Sigmoid colon (tissue), 7 donors: ENCODE results near the gene TPST2. TPM values are rescaled to one million over a fixed set of nuclear protein-coding genes. Genes with fewer than 3 reads are reported as not detected.

Source experiments
- DNase-seq: peaks from one replicate; pipeline ENCODE4 v3.0.0-alpha.2; 2019
- H3K27ac ChIP-seq, 4 donors: fragments of 200-600 bp; sonication (generic); one replicate each; pipeline ENCODE4 v1.5.1; 2016 to 2019; ENCODE audit warnings: mild to moderate bottlenecking in 1 of 4
- H3K27me3 ChIP-seq, 3 donors: fragments of 200-600 bp; sonication (generic); one replicate each; pipeline ENCODE4 v1.5.1; 2019; ENCODE audit warnings: mild to moderate bottlenecking in 1 of 3
- H3K36me3 ChIP-seq, 4 donors: fragments of 200-600 bp; sonication (generic); one replicate each; pipeline ENCODE4 v1.5.1; 2016 to 2019
- H3K4me1 ChIP-seq, 4 donors: fragments of 200-600 bp; sonication (generic); one replicate each; pipeline ENCODE4 v1.5.1; 2017 to 2019
- H3K4me3 ChIP-seq, 4 donors: fragments of 200-600 bp; sonication (generic); one replicate each; pipeline ENCODE4 v1.5.1; 2017 to 2019; ENCODE audit warnings: mild to moderate bottlenecking in 2 of 4, moderate library complexity in 1 of 4
- H3K9me3 ChIP-seq, 4 donors: fragments of 200-600 bp in 3 of 4; sonication (generic) in 3 of 4; one replicate each; pipeline versions ENCODE4 v1.5.1 to v1.6.1; 2013 to 2019
- EP300 ChIP-seq, 4 donors: sonication (generic); formaldehyde crosslinking; IDR thresholded peaks; one replicate each; pipeline ENCODE4 v1.6.1; 2017; ENCODE audit warnings: antibody characterized with exemption in 4 of 4
- POLR2A ChIP-seq, 2 donors: fragments of 450-650 bp; IDR thresholded peaks; one replicate each; pipeline ENCODE4 v1.6.1; 2016; ENCODE audit warnings: antibody characterized with exemption in 2 of 2, mild to moderate bottlenecking in 2 of 2, moderate library complexity in 2 of 2
- POLR2AphosphoS5 ChIP-seq, 4 donors: sonication (generic); formaldehyde crosslinking; IDR thresholded peaks; one replicate each; pipeline ENCODE4 v1.6.1; 2017; ENCODE audit warnings: antibody characterized with exemption in 4 of 4
- WGBS, 2 donors: extraction: QIAGEN DNeasy Blood & Tissue Kit; methylation state at CpG; one replicate each; pipeline ENCODE4 v1.1.7; 2013; 5-methylcytosine and 5-hydroxymethylcytosine counted together
- intact Hi-C: fragments of 100-400 bp; cut with DNase I; formaldehyde crosslinking; loops from one replicate; pipeline ENCODE4 v1.15.1; 2023
- polyA plus RNA-seq, 3 donors: library from polyadenylated mRNA; stranded (reverse); fragments of 200-250 nt; gene quantifications; one replicate each; pipeline ENCODE4 v1.2.3, GENCODE V29; 2013
- total RNA-seq, 4 donors: library from RNA; depleted of rRNA; stranded (reverse); fragments of >200 nt; gene quantifications; one replicate each; pipeline ENCODE4 v1.1.0, GENCODE V29; 2016
- TF ChIP-seq, protein P1 (sequence below), 4 experiments: fragments of 450-650 bp in 3 of 4; fragments of 200-600 bp in 1 of 4; IDR thresholded peaks; one replicate each; pipeline ENCODE4 v1.5.1; 2016 to 2019; ENCODE audit warnings: antibody characterized with exemption in 4 of 4, mild to moderate bottlenecking in 3 of 4, moderate library complexity in 2 of 4
- donor health status: healthy with polysubstance abuse.
- donor health status: Bipolar disorder and iron deficiency.
- donor health status: healthy.

The TPST2 gene
- total and polyA plus RNA-seq, 7 donors, result 5.1 to 24.3 (median 15.9) TPM

DNA sequence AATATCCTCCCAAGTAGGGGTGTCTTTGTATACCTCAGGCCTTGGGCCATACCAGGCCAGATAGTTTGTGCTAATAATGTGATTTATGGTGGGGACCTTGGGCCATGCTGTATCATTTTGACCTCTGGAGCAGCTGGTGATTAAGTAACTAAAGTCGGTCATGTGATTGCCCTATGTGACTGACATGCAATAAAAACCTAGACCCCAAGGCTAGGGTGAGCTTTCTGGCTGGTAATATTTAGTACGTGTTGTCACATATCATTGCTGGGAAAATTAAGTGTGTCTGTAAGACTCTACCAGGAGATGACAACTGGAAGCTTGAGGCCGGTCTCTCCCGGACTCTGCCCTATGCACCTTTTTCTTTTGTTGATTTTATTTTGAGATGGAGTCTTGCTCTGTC lies 65.1 kb downstream of the TPST2 start:
- Histone ChIP-seq H3K4me1 (no peaks in the 10 kb centered on the region), H3K4me3 (no peak overlapping the region), H3K27me3 (no peaks in the 10 kb centered on the region), H3K36me3 (no peaks in the 10 kb centered on the region), H3K9me3 (no peaks in the 10 kb centered on the region), H3K27ac (no peak overlapping the region)
- WGBS, 2 donors, result 86 to 90% methylated on average over 4 of the region's 4 CpGs
- DNase-seq, result no peak
- TF ChIP-seq POLR2AphosphoS5 (IDR thresholded peaks at IDR 0.05) (no peak), EP300 (IDR thresholded peaks at IDR 0.05) (no peak), POLR2A (IDR thresholded peaks at IDR 0.05) (no peak)
- TF ChIP-seq, protein P1, sequence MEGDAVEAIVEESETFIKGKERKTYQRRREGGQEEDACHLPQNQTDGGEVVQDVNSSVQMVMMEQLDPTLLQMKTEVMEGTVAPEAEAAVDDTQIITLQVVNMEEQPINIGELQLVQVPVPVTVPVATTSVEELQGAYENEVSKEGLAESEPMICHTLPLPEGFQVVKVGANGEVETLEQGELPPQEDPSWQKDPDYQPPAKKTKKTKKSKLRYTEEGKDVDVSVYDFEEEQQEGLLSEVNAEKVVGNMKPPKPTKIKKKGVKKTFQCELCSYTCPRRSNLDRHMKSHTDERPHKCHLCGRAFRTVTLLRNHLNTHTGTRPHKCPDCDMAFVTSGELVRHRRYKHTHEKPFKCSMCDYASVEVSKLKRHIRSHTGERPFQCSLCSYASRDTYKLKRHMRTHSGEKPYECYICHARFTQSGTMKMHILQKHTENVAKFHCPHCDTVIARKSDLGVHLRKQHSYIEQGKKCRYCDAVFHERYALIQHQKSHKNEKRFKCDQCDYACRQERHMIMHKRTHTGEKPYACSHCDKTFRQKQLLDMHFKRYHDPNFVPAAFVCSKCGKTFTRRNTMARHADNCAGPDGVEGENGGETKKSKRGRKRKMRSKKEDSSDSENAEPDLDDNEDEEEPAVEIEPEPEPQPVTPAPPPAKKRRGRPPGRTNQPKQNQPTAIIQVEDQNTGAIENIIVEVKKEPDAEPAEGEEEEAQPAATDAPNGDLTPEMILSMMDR (IDR thresholded peaks at IDR 0.05), result no peak
- intact Hi-C loops, result no loop called here

DNA sequence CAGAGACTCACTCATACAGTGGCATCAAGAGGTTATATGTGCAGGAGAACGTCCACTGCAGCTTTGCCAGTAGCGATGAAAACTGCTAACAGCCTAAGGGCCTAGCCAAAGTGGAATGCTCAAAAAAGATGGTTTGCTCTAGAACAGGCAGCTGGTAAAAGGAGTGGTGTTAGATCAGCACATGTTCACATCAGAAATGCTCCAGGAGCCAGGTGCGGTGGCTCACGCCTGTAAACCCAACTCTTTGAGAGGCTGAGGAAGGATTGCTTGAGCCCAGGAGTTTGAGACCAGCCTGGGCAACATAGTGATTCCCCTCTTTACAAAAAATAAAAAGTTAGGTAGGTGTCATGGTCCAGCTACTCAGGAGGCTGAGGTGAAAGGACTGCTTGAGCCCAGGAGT lies 67.3 kb downstream of the TPST2 start:
- Histone ChIP-seq H3K4me1 (no peaks in the 10 kb centered on the region), H3K27me3 (no peaks in the 10 kb centered on the region), H3K4me3 (no peak overlapping the region), H3K27ac (no peak overlapping the region), H3K36me3 (no peaks in the 10 kb centered on the region), H3K9me3 (no peaks in the 10 kb centered on the region)
- WGBS, 2 donors, result 95% methylated on average over 4 of the region's 4 CpGs
- TF ChIP-seq POLR2AphosphoS5 (IDR thresholded peaks at IDR 0.05), result no peak
- no peak for TF ChIP-seq EP300 (IDR thresholded peaks at IDR 0.05)
- TF ChIP-seq, protein P1 (IDR thresholded peaks at IDR 0.05), result no peak
- no peak for TF ChIP-seq POLR2A (IDR thresholded peaks at IDR 0.05)
- intact Hi-C loops, result no loop called here
- DNase-seq, result no peak

DNA sequence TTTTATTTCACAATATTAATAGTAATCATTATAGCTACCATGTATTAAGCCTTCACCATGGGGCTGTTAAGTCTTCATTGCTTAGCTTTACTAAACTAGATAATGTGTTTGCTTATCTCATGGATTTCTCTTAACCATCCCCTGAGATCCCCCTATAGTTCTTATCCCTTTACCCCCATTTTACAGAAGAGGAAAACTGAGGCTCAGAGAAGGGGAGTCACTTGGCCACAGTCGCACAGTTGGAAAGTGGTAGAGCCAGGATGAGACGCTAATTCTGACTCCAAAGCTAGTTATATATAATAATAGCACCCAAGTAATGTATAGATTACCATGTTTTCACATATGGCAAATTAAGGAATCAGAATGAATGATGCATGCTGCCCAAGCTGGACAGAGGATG lies 67.9 kb downstream of the TPST2 start:
- Histone ChIP-seq H3K4me3 (no peak overlapping the region), H3K27me3 (no peaks in the 10 kb centered on the region), H3K27ac (no peak overlapping the region), H3K9me3 (no peaks in the 10 kb centered on the region), H3K4me1 (no peaks in the 10 kb centered on the region), H3K36me3 (no peaks in the 10 kb centered on the region)
- 96% methylated on average over 2 of the region's 2 CpGs for WGBS, 2 donors
- intact Hi-C loops, result no loop called here
- DNase-seq, result no peak
- TF ChIP-seq POLR2A (IDR thresholded peaks at IDR 0.05) (no peak), POLR2AphosphoS5 (IDR thresholded peaks at IDR 0.05) (no peak), EP300 (IDR thresholded peaks at IDR 0.05) (no peak)
- TF ChIP-seq, protein P1 (IDR thresholded peaks at IDR 0.05), result no peak

DNA sequence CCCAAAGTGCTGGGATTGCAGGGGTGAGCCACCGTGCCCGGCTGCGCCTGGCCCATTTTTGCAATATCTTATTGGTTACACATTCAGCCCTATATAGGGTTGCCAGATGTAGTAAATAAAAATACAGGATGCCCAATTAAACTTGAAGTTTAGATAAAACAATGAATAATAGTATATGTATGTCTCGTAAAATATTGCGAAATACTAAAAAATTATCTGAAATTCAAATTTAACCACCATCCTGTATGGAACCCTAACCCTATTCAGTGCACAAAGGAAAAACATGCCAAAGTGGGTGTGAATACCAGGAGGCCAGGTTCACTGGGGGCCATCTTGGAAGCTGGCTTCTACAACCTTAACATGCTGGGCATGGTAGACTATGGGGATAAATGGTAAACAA lies 72.5 kb downstream of the TPST2 start:
- TF ChIP-seq POLR2AphosphoS5 (IDR thresholded peaks at IDR 0.05) (no peak), EP300 (IDR thresholded peaks at IDR 0.05) (no peak), POLR2A (IDR thresholded peaks at IDR 0.05) (no peak)
- TF ChIP-seq, protein P1 (IDR thresholded peaks at IDR 0.05), result no peak
- H3K27ac ChIP-seq, result no peak overlapping the region
- peaks cover 0 to 12% (median 9%) of the 10 kb centered on the region in 4 donors for H3K4me1 ChIP-seq
- no peaks in the 10 kb centered on the region for H3K9me3 ChIP-seq
- WGBS, 2 donors, result 97% methylated on average over 5 of the region's 5 CpGs
- intact Hi-C loops, result no loop called here
- H3K4me3 ChIP-seq, result no peak overlapping the region
- no peak for DNase-seq
- no peaks in the 10 kb centered on the region for H3K36me3 ChIP-seq
- H3K27me3 ChIP-seq, result no peaks in the 10 kb centered on the region

DNA sequence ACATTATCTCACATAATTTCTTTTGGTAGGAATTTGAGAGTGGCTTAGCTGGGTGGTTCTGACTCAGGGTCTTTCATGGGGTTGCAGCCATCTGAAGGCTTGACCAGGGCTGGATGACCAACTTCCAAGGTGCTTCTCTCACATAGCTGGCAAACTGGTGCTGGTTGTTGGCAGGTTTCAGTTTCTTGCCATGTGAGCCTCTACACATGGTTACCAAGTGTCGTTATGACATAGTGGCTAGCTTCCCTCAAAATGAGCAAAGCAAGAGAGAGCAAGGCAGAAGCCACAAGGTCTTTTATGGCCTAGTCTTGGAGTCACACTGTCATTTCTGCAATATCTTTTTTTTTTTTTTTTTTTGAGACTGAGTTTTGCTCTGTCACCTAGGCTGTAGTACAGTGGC lies 73.4 kb downstream of the TPST2 start:
- H3K4me3 ChIP-seq, result no peak overlapping the region
- no peaks in the 10 kb centered on the region for H3K9me3 ChIP-seq
- no peaks in the 10 kb centered on the region for H3K27me3 ChIP-seq
- intact Hi-C loops, result no loop called here
- TF ChIP-seq POLR2AphosphoS5 (IDR thresholded peaks at IDR 0.05) (no peak), EP300 (IDR thresholded peaks at IDR 0.05) (no peak), POLR2A (IDR thresholded peaks at IDR 0.05) (no peak)
- TF ChIP-seq, protein P1 (IDR thresholded peaks at IDR 0.05), result no peak
- 89 to 93% methylated on average over 1 of the region's 1 CpG for WGBS, 2 donors
- H3K36me3 ChIP-seq, result no peaks in the 10 kb centered on the region
- no peak for DNase-seq
- peaks cover 0 to 15% (median 14%) of the 10 kb centered on the region in 4 donors for H3K4me1 ChIP-seq
- no peak overlapping the region for H3K27ac ChIP-seq
